ENCODE results near the gene FLOT1. TPM values are rescaled to one million over a fixed set of nuclear protein-coding genes. Genes with fewer than 3 reads are reported as not detected.
A peak's percentile ranks its signal among the peaks of the same experiment; 100 is the strongest.
"Not testable (repeated sequence)": the region's sequence is repeated elsewhere in the genome, so short reads cannot be mapped to it uniquely, and the experiment has no call there.

Gene FLOT1
- total RNA-seq, 1 donor from 2014 or later: 20.0 TPM

DNA sequence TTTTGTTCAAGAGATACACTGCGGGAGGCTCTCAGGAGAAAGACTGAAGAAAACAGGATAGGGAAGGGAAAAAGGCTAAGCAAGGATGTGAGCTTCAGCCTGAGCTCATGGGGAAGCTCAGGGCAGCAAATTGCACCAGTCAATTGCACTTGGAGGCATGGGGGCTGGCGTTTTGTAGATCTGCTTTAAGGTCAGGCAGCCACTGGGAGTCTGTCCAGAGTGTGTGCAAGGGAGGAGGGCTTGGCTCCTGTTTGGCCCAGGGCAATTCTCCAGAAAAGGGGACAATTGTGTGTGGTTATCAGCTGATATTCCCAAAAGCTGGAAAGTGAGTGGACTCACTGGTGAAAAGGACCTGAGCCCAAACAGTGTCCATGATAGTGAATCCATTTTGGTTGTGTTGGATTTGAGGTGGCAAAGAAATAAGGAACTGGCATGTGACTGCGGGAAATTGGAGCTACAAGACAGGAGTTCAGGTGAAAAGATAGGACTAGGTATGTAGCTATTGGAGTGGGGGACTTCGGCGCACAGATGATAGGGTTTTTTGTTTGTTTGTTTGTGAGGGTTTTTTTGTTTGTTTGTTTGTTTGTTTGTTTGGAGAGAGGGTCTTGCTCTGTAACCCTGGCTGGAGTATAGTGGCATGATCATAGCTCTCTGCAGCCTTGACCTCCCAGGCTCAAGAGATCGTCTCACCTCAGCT is 24.1 kb upstream of the FLOT1 start:
- Histone ChIP-seq H3K27me3 (ENCODE audit: control insufficient read depth, insufficient read depth, low read length) (no peaks in the 10 kb centered on the region), H3K4me3 (ENCODE audit: low read depth, low read length) (no peak overlapping the region), H3K36me3 (ENCODE audit: control insufficient read depth, insufficient read depth, low read length) (no peaks in the 10 kb centered on the region)
- TF ChIP-seq, protein P1, sequence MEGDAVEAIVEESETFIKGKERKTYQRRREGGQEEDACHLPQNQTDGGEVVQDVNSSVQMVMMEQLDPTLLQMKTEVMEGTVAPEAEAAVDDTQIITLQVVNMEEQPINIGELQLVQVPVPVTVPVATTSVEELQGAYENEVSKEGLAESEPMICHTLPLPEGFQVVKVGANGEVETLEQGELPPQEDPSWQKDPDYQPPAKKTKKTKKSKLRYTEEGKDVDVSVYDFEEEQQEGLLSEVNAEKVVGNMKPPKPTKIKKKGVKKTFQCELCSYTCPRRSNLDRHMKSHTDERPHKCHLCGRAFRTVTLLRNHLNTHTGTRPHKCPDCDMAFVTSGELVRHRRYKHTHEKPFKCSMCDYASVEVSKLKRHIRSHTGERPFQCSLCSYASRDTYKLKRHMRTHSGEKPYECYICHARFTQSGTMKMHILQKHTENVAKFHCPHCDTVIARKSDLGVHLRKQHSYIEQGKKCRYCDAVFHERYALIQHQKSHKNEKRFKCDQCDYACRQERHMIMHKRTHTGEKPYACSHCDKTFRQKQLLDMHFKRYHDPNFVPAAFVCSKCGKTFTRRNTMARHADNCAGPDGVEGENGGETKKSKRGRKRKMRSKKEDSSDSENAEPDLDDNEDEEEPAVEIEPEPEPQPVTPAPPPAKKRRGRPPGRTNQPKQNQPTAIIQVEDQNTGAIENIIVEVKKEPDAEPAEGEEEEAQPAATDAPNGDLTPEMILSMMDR (IDR thresholded peaks at IDR 0.05; ENCODE audit: insufficient read depth, low read length, severe bottlenecking): no peak
- FAIRE-seq: no peak
- no peak for DNase-seq (ENCODE audit: low read depth)

DNA sequence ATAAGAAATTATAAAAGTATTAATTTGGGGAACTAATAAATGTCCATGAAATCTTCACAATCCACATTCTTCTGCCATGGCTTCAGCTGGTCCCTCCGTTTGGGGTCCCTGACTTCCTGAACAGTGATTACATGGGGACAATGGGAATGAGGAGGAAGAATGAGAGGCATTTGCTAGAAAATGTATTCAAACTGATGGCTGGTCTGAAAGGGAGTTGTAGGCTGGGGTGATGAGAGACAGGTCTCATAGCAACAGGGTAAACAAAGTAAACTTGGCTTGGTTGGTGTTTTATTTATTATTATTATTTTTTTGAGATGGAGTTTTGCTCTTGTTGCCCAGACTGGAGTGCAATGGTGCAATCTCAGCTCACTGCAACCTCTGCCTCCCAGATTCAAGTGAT is 23.0 kb upstream of the FLOT1 start:
- not testable (repeated sequence) for DNase-seq (ENCODE audit: low read depth); H3K27me3 ChIP-seq (ENCODE audit: control insufficient read depth, insufficient read depth, low read length); H3K36me3 ChIP-seq (ENCODE audit: control insufficient read depth, insufficient read depth, low read length); FAIRE-seq; H3K4me3 ChIP-seq (ENCODE audit: low read depth, low read length)

DNA sequence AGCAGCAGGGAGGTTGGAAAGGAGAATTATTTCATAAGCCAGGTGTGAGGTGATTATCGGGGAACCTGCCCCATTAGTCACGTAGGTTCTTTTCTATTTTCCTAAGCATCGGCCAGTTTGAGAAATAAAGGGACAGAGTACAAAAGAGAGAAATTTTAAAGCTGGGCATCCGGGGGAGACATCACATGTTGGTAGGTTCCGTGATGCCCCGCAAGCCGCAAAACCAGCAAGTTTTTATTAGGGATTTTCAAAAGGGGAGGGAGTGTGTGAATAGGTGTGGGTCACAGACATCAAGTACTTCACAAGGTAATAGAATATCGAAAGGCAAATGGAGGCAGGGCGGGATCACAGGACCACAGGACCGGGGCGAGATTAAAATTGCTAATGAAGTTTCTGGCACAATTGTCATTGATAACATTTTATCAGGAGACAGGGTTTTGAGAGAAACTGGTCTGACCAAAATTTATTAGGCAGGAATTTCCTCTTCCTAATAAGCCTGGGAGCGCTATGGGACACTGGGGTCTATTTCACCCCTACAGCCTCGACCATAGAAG is 22.1 kb upstream of the FLOT1 start:
- H3K27me3 ChIP-seq (ENCODE audit: control insufficient read depth, insufficient read depth, low read length); H3K4me3 ChIP-seq (ENCODE audit: low read depth, low read length); H3K36me3 ChIP-seq (ENCODE audit: control insufficient read depth, insufficient read depth, low read length); FAIRE-seq: not testable (repeated sequence)
- DNase-seq (ENCODE audit: low read depth): peak; percentile 77

DNA sequence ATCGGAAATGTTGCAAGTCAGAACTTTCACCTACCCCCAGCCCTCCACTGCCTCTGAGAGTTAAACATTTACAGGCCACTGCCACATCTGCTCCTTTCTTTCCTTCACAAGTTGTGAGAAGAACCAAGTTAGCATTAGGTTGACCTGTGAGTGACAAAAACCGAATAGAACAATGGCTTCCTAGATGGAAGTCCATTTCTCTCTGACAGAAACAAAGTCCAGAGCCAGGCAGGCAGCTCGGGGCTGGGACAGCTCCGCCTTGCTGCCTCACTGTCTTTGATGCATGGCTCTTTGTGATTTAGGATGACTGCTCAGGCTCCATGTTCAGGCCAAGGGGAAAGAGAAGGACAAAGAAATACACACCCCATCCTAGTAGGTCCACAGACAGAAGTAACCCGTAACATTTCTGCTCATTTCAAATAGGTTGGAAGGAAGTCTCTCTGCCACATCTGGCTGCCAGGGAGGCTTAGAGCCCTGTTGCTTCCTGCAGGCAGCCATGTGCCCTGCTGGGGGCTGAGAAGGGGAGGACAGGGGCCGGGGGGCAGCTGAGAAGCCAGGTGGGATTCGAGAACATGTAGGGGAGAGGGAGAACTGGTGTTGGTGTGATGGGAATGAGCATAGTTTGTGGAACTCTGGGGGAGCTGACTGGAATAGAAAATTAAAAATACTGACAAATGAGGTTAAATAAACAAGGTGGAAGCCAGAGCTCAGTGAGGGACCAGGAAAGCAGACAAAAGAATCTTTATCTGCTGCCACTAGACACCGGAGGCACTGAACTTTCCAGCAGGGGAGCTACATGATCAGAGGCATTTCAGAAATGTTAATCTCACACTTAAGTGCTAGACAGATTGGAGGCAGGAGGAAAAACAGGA is 21.4 kb upstream of the FLOT1 start:
- FAIRE-seq (no peak), DNase-seq (ENCODE audit: low read depth) (no peak)
- Histone ChIP-seq H3K27me3 (ENCODE audit: control insufficient read depth, insufficient read depth, low read length) (no peaks in the 10 kb centered on the region), H3K4me3 (ENCODE audit: low read depth, low read length) (no peak overlapping the region), H3K36me3 (ENCODE audit: control insufficient read depth, insufficient read depth, low read length) (no peaks in the 10 kb centered on the region)
- TF ChIP-seq, protein P1 (IDR thresholded peaks at IDR 0.05; ENCODE audit: insufficient read depth, low read length, severe bottlenecking): no peak

DNA sequence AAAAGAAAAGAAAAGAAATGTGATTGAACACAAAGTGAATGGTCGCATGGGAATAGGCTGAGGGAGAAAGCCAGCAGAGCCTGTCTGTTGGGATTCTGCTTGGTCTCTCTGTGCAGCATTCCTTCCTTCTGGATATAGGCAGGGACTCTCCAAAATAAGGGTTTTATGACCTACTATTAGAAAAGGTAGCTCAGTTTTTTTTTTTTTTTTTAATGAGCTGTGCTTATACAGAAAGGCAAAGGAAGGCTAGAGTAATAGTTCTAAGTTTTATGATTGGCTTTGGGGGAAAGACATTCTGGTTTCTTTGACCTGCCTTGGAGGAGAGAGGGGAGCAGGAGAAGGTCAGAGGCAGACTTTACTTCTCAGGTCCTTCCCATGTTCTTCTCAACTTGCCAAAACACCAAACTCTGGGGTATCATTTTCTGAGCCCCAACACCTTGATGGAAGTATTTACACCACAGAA is 20.7 kb upstream of the FLOT1 start:
- FAIRE-seq: no peak
- no peak overlapping the region for H3K4me3 ChIP-seq (ENCODE audit: low read depth, low read length)
- H3K36me3 ChIP-seq (ENCODE audit: control insufficient read depth, insufficient read depth, low read length): no peaks in the 10 kb centered on the region
- TF ChIP-seq, protein P1 (IDR thresholded peaks at IDR 0.05; ENCODE audit: insufficient read depth, low read length, severe bottlenecking): no peak
- DNase-seq (ENCODE audit: low read depth): no peak
- H3K27me3 ChIP-seq (ENCODE audit: control insufficient read depth, insufficient read depth, low read length): no peaks in the 10 kb centered on the region

DNA sequence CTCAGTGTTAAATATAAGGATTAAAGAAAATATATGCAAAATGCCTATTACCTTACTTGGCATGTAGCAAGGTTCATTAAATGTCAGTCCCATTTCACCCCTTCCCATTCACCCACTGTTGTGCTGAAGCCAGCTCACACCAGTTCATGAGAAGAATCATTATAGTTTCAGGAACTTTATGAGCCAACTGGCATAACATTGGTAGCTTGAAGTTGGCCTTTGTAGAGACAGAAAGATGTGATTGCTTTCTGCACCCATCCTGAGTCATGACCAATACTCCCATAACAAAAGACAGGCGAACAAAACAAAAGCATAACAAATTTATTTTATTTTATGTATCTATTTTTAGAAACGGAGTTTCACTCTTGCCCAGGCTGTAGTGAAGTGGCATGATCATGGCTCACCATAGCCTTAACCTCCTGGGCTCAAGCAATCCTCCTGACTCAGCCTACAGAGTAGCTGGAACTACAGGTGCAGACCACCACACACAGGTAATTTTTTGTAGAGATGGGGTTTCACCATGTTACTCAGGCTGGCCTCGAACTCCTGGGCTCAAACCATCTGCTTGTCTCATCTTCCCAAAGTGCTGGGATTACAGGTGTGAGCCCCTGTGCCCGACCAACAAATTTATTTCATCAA is 19.4 kb upstream of the FLOT1 start:
- no peak overlapping the region for H3K4me3 ChIP-seq (ENCODE audit: low read depth, low read length)
- TF ChIP-seq, protein P1 (IDR thresholded peaks at IDR 0.05; ENCODE audit: insufficient read depth, low read length, severe bottlenecking): no peak
- DNase-seq (ENCODE audit: low read depth) (no peak), FAIRE-seq (no peak)
- no peaks in the 10 kb centered on the region for H3K36me3 ChIP-seq (ENCODE audit: control insufficient read depth, insufficient read depth, low read length)
- H3K27me3 ChIP-seq (ENCODE audit: control insufficient read depth, insufficient read depth, low read length): no peaks in the 10 kb centered on the region

Data from bronchial epithelial cell (primary cell).